Astrocyte of the spinal cord (primary cell): ENCODE results near the gene TGM2.

Source experiments
- DNase-seq: peaks from one replicate; pipeline ENCODE4 v3.0.0; 2011; ENCODE audit warnings: low read depth, low spot score
- H3K4me3 ChIP-seq: 2 replicates; pipeline ENCODE4 v1.5.1; 2011; ENCODE audit warnings: low read depth, mild to moderate bottlenecking, low read length, moderate library complexity
- in situ Hi-C: cut with HindIII; loops from 2 replicates; pipeline ENCODE4 v1.10.0; 2017; ENCODE audit warnings: low sequenced_read_pairs
- TF ChIP-seq, protein P1 (sequence below): IDR thresholded peaks from 2 replicates; pipeline ENCODE4 v1.5.1; 2012; ENCODE audit warnings: low read depth, mild to moderate bottlenecking, low read length, inconsistent platforms

TGM2 gene

DNA sequence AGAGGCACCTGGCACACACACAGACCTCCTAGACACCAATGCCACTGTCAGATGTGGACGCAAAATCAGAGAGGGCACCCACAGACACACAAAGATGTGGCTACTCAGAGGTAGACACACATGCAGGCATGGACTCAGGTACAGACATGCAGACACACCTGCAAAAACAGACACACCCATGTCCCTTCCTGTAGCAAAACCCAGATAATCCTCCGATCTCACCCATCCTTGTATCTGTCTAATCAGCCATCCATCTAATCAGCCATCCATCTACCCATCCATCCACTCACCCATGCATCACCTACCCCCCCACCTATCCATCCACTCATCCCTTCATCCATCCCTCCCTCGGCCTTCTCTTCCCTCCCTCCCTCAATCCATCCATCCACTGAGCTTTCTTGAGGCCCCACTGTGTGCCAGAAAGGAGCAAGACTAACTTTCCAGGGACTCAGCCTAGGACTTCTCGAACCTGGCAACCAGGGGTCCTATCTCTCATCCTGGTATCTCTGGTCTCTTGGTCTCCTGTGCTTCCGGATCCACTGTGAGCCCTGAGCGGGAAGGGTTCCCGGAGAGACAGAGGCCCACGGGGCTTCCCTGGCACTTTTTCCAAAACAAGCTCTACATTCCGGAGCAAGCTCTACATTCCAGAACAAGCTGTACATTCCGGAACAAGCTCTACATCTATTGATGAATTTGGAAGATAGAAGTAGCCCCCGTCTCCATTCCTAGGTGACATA is 1.1 kb upstream of the TGM2 start:
- no peak for DNase-seq
- in situ Hi-C loops, result no loop called here
- TF ChIP-seq, protein P1, sequence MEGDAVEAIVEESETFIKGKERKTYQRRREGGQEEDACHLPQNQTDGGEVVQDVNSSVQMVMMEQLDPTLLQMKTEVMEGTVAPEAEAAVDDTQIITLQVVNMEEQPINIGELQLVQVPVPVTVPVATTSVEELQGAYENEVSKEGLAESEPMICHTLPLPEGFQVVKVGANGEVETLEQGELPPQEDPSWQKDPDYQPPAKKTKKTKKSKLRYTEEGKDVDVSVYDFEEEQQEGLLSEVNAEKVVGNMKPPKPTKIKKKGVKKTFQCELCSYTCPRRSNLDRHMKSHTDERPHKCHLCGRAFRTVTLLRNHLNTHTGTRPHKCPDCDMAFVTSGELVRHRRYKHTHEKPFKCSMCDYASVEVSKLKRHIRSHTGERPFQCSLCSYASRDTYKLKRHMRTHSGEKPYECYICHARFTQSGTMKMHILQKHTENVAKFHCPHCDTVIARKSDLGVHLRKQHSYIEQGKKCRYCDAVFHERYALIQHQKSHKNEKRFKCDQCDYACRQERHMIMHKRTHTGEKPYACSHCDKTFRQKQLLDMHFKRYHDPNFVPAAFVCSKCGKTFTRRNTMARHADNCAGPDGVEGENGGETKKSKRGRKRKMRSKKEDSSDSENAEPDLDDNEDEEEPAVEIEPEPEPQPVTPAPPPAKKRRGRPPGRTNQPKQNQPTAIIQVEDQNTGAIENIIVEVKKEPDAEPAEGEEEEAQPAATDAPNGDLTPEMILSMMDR, result no peak
- no peak overlapping the region for H3K4me3 ChIP-seq

DNA sequence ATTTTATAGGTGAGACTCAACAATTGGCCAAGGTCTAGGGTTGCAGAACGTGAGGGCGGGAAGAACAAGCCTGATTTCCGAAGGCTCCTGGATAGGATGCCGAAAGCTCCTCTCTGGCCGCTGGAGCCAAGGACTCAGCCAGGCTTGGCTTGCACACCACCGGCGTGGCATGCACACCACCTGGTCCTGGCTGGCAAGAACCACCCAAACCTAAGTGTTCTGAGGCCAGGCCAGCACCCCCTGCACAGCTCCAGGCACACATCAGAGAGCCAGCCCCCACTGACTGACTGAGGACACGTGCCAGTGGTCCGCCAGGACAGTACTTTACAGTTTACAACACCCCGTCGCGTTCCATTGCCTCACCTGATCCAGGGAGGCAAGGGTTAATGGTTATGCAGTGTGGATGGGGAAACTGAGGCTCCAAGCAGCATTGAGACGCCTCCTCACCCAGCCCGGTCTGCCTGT is 414 bp downstream of the TGM2 start:
- in situ Hi-C loops, result no loop called here
- TF ChIP-seq, protein P1, result no peak
- DNase-seq, result no peak
- peak overlapping the region; percentile 44 for H3K4me3 ChIP-seq

- in situ Hi-C loops, result no loop called here
- TF ChIP-seq, protein P1, result no peak
- no peak for DNase-seq
- H3K4me3 ChIP-seq, result peak overlapping the region; percentile 44
Observed at GRCh38 chr20:38164069-38164468, 1.0 kb downstream of the TGM2 start.

GRCh38 chr20:38162878-38163875 is 1.9 kb downstream of the TGM2 start:
- DNase-seq, result no peak
- peak overlapping the region; percentile 44 for H3K4me3 ChIP-seq
- in situ Hi-C loops, result no loop called here
- TF ChIP-seq, protein P1, result no peak

DNA sequence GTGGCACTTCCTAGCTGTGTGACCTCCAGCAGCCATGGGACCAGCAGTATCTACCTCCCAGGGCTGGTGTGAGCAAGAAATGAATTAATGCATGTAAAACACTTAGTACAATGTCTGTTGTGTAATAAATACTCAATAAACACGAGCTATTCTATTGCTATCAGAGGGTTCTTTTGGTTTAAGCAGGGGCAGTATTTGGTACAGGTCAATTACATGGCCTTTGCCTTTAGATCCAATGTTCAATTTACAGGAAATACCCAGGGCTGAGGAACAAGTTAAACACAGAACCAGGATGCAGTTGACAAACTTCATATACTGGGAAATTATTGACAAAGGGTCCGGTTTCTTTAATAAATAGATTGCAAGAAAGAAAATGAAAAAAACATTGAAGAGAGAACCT is 2.9 kb downstream of the TGM2 start:
- no peak for DNase-seq
- no peak overlapping the region for H3K4me3 ChIP-seq
- in situ Hi-C loops, result no loop called here
- TF ChIP-seq, protein P1, result no peak

DNA sequence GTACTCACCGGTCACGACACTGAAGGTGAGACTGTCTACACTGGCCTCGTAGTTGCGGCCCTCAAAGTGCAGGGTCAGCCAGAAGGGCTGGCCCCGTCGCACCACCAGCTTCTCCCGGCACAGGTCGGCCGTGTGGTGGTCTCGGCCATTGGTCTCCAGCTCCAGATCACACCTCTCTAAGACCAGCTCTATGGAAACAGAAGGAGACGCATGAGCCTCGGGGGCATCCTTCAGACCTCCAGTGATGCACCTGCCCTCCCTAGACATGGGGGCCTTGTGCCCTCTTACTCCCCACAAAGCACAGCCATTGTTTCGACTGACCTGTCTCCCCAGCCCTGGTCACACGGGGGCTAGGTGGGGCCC is 3.7 kb downstream of the TGM2 start:
- DNase-seq, result no peak
- in situ Hi-C loops, result no loop called here
- TF ChIP-seq, protein P1, result no peak
- H3K4me3 ChIP-seq, result no peak overlapping the region
